ENCODE data around the gene NUAK1. TPM values are rescaled to one million over a fixed set of nuclear protein-coding genes. Genes with fewer than 3 reads are reported as not detected.

Gene NUAK1
- total RNA-seq, 1 experiment from 2014 or later, result 7.4 TPM

- Histone ChIP-seq H3K9me2 (ENCODE audit: insufficient read depth) (no peaks in the 10 kb centered on the region), H3K9me3 (ENCODE audit: control insufficient read depth in 1 of 2, insufficient read depth in 1 of 2, low read depth in 1 of 2, low read length in 2 of 2) (no peaks in the 10 kb centered on the region), H3K4me1 (ENCODE audit: control insufficient read depth in 1 of 2, insufficient read depth in 2 of 2, low read length in 2 of 2) (no peaks in the 10 kb centered on the region), H3K79me2 (ENCODE audit: insufficient read depth, low read length) (no peaks in the 10 kb centered on the region), H3K4me3 (replicated peaks in 1 of 2; ENCODE audit: low read depth in 1 of 2, low read length in 2 of 2) (no peak overlapping the region), H3K4me2 (ENCODE audit: low read length) (no peak overlapping the region), H3K27ac (ENCODE audit: low read depth, low read length) (no peak overlapping the region), H4K20me1 (ENCODE audit: insufficient read depth) (no peaks in the 10 kb centered on the region), H2AFZ (ENCODE audit: low read depth, low read length, poor library complexity, severe bottlenecking) (no peak overlapping the region), H3K27me3 (ENCODE audit: insufficient read depth, low read length) (0 out of 2 replicates have a peak, but pooled peaks cover 20% of the 10 kb centered on the region), H3K9ac (ENCODE audit: low read length) (no peak overlapping the region), H3K36me3 (ENCODE audit: control insufficient read depth in 1 of 2, insufficient read depth in 2 of 2, low read length in 2 of 2) (no peaks in the 10 kb centered on the region)
- ChIA-PET RAD21 (ENCODE audit: low non-redundant PET in 1 of 2, low total read pairs in 2 of 2, uncharacterized antibody in 2 of 2, unreplicated experiment in 2 of 2) (no interaction called here), CTCF (no interaction called here), POLR2A (no interaction called here)
- DNase-seq (ENCODE audit: low read depth, low spot score) (no peak), ATAC-seq (no peak)
- no peak for TF ChIP-seq POLR2A (IDR thresholded peaks at IDR 0.05; ENCODE audit: borderline replicate concordance, extremely low read depth, insufficient read depth, insufficient read length)
- no peak for TF ChIP-seq ZBTB33 (IDR thresholded peaks at IDR 0.05; ENCODE audit: extremely low read depth, insufficient replicate concordance, low read length)
- no peak for TF ChIP-seq EZH2phosphoT487 (IDR thresholded peaks at IDR 0.05; ENCODE audit: borderline replicate concordance)
- BruUV-seq (replicated peaks), result no TSS peak
- intact Hi-C loops (cut with micrococcal nuclease), result no loop called here
Measured at GRCh38 chr12:106027286-106027685, 111.5 kb downstream of the NUAK1 start.

- Histone ChIP-seq H3K9ac (ENCODE audit: low read length) (no peak overlapping the region), H3K4me2 (ENCODE audit: low read length) (no peak overlapping the region), H2AFZ (ENCODE audit: low read depth, low read length, poor library complexity, severe bottlenecking) (no peak overlapping the region), H4K20me1 (ENCODE audit: insufficient read depth) (no peaks in the 10 kb centered on the region), H3K27ac (ENCODE audit: low read depth, low read length) (no peak overlapping the region), H3K9me3 (ENCODE audit: control insufficient read depth in 1 of 2, insufficient read depth in 1 of 2, low read depth in 1 of 2, low read length in 2 of 2) (no peaks in the 10 kb centered on the region), H3K9me2 (ENCODE audit: insufficient read depth) (no peaks in the 10 kb centered on the region), H3K36me3 (ENCODE audit: control insufficient read depth in 1 of 2, insufficient read depth in 2 of 2, low read length in 2 of 2) (no peaks in the 10 kb centered on the region), H3K4me3 (replicated peaks in 1 of 2; ENCODE audit: low read depth in 1 of 2, low read length in 2 of 2) (no peak overlapping the region), H3K4me1 (ENCODE audit: control insufficient read depth in 1 of 2, insufficient read depth in 2 of 2, low read length in 2 of 2) (no peaks in the 10 kb centered on the region), H3K79me2 (ENCODE audit: insufficient read depth, low read length) (no peaks in the 10 kb centered on the region), H3K27me3 (ENCODE audit: insufficient read depth, low read length) (0 out of 2 replicates have a peak, but pooled peaks cover 18% of the 10 kb centered on the region)
- intact Hi-C loops (cut with micrococcal nuclease), result no loop called here
- ChIA-PET POLR2A (no interaction called here), RAD21 (ENCODE audit: low non-redundant PET in 1 of 2, low total read pairs in 2 of 2, uncharacterized antibody in 2 of 2, unreplicated experiment in 2 of 2) (no interaction called here), CTCF (no interaction called here)
- no TSS peak for BruUV-seq (replicated peaks)
- DNase-seq (ENCODE audit: low read depth, low spot score) (no peak), ATAC-seq (no peak)
- TF ChIP-seq POLR2A (IDR thresholded peaks at IDR 0.05; ENCODE audit: borderline replicate concordance, extremely low read depth, insufficient read depth, insufficient read length) (no peak), EZH2 (IDR thresholded peaks at IDR 0.05) (no peak), YY1 (IDR thresholded peaks at IDR 0.05; ENCODE audit: extremely low read depth, insufficient replicate concordance, low read depth, low read length) (no peak), CTCF (IDR thresholded peaks at IDR 0.05 in 2 of 3, conservative IDR thresholded peaks at IDR 0.05 in 1 of 3; ENCODE audit: borderline replicate concordance in 1 of 3, insufficient read depth in 1 of 3, low read depth in 2 of 3, low read length in 2 of 3) (no peak), ELF1 (IDR thresholded peaks at IDR 0.05; ENCODE audit: borderline replicate concordance, low read depth) (no peak), FOSL1 (IDR thresholded peaks at IDR 0.05; ENCODE audit: low read depth) (no peak), SP1 (IDR thresholded peaks at IDR 0.05; ENCODE audit: low read depth) (no peak), CEBPB (IDR thresholded peaks at IDR 0.05; ENCODE audit: low read depth) (no peak), JUND (IDR thresholded peaks at IDR 0.05) (no peak), EZH2phosphoT487 (IDR thresholded peaks at IDR 0.05; ENCODE audit: borderline replicate concordance) (no peak), POLR2AphosphoS5 (IDR thresholded peaks at IDR 0.05; ENCODE audit: low read depth, low read length) (no peak), SRF (IDR thresholded peaks at IDR 0.05; ENCODE audit: low read depth) (no peak), CBX3 (IDR thresholded peaks at IDR 0.05; ENCODE audit: low read depth) (no peak), TCF7L2 (IDR thresholded peaks at IDR 0.05; ENCODE audit: borderline replicate concordance, extremely low read depth, insufficient read depth, insufficient read length) (no peak), ZBTB33 (IDR thresholded peaks at IDR 0.05; ENCODE audit: extremely low read depth, insufficient replicate concordance, low read length) (no peak)
Measured at GRCh38 chr12:106025129-106025528, 113.6 kb downstream of the NUAK1 start.

Measured in HCT116 (cell line).